Left ventricle myocardium superior (tissue), 1 donor: Measurements from ENCODE around the gene VPS4A. TPM values are rescaled to one million over a fixed set of nuclear protein-coding genes. Genes with fewer than 3 reads are reported as not detected.

Experiments
- ATAC-seq: fragments of 200-7000 bp; cut with Tn5 transposase; one replicate; pipeline ENCODE4 v1.9.1; 2020; ENCODE audit warnings: mild to moderate bottlenecking, moderate library complexity
- DNase-seq: peaks from one replicate; pipeline ENCODE4 v3.0.0-alpha.2; 2020
- intact Hi-C: fragments of 100-400 bp; cut with micrococcal nuclease; formaldehyde crosslinking; loops from one replicate; pipeline ENCODE4 v1.11.0; 2022
- total RNA-seq: library from RNA; stranded (reverse); fragmentation: NEBNext Ultra II Directional; extraction: Animal tissue kit (Norgen Biotek cat#: 25700); gene quantifications from one replicate; pipeline ENCODE4 v1.2.1, GENCODE V29; 2021
- donor health status: DM: no; HTN: yes; CAD: no; lungs with severe emphysema.

Gene VPS4A
- total RNA-seq, 1 donor from 2014 or later = 30.3 TPM

DNA sequence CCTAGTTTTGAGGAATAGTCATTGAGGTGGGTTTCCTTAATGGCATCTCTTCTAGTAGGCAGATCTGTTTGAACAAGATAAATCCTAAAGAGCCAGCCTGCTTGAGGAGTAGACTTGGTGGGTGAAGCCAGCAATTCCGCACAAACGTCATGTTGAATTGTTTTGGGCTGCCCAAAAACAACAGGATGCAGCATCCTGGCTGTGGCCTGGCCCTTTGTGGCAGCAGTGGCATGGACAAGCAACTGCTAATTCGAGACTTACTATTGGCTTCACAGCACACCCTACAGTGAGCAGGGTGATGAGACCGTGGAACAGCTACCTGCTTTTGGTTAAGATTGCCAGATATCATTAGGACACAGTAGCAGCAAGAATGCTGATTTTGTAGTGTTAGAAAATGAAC lies 9.3 kb upstream of the VPS4A start:
- intact Hi-C loops = no loop called here
- ATAC-seq = no peak
- DNase-seq = no peak

DNA sequence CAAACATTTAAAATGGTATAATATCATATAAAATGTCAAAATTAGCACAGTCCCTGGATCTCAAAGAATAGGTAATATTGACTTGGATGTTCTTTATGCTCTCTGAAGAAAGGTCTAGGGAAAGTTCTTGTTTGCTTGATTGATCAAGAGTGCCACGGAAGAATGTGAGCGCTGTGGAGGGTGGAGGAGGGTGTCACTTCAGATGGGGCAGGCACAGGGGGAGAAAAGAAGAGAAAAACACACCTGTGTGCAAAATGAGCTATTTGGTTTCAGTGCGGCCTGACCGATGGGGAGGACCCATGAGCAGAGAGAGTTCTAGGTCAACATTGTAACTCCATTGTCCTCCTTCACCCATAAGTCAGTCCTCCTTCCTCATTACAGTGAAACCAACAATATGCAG lies 8.8 kb upstream of the VPS4A start:
- DNase-seq (no peak), ATAC-seq (no peak)
- intact Hi-C loops = no loop called here

DNA sequence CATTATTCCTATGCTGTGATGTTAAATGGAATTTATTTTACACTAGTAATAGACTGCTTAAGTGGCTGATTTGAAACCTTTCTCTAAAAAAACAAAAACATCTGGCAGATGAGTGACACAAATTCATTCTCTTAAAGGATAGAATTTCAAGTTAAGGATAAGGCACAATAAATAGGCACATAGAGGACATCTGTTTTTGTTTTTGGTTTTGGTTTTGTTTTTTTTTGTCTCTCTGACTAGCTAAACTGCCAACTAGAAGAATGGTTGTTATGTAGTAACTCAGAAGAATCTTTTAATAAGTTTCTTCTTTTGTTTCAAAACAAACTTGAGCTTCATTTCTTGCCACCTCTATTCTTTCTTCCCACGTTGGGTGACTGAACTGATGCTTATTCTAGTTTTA lies 5.1 kb upstream of the VPS4A start:
- no peak for DNase-seq
- intact Hi-C loops = no loop called here
- ATAC-seq = no peak

DNA sequence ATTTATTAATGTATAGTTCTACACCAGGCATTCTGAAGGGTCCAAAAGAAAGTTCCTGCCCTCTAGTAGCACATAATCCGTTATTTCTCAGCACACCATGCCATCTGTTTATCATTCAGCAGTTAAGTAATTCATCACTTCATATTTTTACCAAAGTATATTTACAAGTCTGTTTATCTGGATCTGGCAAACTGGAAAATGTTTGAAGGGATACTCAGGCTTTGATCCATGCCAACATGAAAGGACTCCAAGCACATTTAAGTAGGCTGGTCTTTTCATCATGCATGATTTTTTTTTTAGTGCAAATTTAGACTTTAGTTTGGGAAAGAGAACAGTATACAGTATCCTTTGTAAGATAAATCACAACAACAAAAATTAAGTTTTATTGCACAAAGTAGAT lies 4.1 kb upstream of the VPS4A start:
- DNase-seq (no peak), ATAC-seq (no peak)
- intact Hi-C loops = no loop called here

GRCh38 chr16:69307856-69308255 lies 3.3 kb upstream of the VPS4A start:
- ATAC-seq (no peak), DNase-seq (no peak)
- intact Hi-C loops = no loop called here

GRCh38 chr16:69309316-69309715 lies 1.8 kb upstream of the VPS4A start:
- ATAC-seq (no peak), DNase-seq (no peak)
- intact Hi-C loops = no loop called here

GRCh38 chr16:69311533-69312387 lies 610 bp downstream of the VPS4A start:
- DNase-seq = no peak

DNA sequence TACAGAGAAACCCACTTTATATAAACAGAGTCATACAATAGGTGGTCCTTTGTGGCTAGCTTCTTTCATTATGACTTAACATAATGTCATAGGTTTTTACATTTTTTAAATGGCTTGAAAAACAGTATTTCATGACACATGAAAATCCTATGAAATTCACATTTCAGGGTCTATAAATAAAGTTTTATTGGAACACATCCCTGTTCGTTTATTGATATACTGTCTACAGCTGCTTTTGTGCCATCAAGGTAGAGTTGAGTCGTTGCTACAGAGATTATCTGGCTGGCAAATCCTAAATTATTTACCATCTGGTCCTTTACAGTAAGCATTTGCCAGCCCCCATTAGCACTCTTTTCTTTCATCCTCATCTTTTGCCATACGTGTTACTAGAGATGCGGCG lies 2.3 kb downstream of the VPS4A start:
- ATAC-seq (no peak), DNase-seq (no peak)
- intact Hi-C loops = no loop called here

More at GRCh38 chr16:69311533-69312387, 610 bp downstream of the VPS4A start:
- intact Hi-C loops = no loop called here
- ATAC-seq = peak; percentile 46

DNA sequence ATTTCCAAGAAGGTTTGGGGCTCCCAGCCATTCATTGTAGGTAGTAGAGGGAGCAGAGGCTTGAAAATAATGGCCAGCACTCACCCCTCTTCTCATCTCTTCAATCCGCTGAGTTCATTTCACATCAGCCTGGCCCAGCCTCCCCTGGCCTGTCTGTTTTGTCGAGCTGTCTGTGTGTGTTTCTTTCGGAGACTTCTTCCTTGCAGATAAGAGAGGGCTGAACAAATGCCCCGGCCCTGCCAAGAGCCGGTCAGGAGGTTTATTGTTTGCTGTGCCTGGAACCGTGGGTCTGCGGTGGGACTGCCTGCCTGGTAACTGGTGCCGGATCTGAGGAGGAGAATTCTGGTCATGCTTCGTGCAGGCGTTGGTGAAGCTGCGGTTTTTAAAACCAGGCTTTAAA lies 3.4 kb downstream of the VPS4A start:
- ATAC-seq (no peak), DNase-seq (no peak)
- intact Hi-C loops = no loop called here

DNA sequence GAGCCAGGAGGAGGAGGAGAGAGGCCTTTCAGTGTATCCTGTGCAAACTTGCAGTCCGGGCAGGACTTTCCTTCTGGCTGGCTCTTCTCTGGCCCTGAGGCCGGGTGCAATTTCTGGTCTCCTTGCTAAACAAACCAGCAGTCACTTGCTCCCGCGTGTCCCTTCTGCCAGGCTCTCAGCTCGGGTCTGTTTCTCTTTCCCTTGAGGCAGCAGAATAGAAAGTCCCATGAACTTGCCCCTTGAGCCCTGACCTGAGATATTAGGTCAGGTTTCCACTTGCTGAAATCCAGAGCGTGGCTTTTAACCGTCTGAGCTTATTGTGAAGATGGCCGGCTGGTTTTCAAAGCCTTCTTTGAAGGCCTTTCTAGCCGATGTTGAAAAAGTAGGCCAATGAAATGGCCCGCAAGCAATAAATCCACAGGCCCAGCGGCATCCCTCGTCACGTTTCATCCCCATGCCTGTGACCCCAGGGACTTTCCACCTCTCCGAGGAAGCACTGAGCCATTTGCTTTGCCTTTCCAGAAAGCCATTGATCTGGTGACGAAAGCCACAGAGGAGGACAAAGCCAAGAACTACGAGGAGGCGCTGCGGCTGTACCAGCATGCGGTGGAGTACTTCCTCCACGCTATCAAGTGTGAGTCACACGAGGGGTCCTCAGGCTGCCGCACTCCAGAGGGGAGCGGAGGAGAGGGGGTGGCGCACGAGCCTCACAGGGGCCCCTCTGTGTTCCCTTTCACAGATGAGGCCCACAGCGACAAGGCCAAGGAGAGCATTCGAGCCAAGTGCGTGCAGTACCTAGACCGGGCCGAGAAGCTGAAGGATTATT lies 4.5 kb downstream of the VPS4A start:
- ATAC-seq (no peak), DNase-seq (no peak)
- intact Hi-C loops = no loop called here

- intact Hi-C loops = no loop called here
- DNase-seq (no peak), ATAC-seq (no peak)
Observed at GRCh38 chr16:69316595-69317034, 5.5 kb downstream of the VPS4A start.

DNA sequence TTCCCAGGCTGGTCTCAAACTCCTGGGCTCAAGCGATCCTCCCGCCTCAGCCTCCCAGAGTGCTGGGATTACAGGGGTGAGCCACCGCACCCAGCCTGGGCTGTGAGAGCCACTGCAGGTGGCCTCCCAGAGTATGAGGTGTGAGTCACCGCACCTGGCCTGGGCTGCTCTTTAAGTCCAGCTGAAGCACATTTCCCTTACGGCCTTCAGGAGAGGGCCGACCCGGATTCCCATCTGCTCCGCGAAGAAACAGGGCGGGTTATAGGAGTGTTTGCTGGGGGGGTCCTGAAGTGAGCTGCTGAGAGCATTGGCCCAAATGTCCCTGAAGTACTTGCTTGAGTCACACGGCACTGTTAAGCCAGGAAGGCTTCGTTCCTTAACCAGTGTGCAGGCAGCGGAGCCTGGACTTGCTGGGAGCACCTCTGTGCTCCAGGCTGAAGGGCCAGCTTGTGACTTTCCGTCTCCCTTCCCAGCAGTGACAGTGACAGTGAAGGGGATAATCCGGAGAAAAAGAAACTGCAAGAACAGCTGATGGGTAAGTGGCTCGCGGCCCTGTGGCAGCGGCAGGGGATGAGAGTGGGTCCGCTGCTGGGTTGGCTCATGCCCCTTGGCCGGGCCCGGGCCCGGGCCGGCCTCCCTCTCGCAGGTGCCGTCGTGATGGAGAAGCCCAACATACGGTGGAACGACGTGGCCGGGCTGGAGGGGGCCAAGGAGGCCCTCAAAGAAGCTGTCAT lies 7.2 kb downstream of the VPS4A start:
- ATAC-seq = no peak
- no peak for DNase-seq
- intact Hi-C loops = no loop called here

- ATAC-seq = no peak
Observed at GRCh38 chr16:69318911-69319289, 7.8 kb downstream of the VPS4A start.

DNA sequence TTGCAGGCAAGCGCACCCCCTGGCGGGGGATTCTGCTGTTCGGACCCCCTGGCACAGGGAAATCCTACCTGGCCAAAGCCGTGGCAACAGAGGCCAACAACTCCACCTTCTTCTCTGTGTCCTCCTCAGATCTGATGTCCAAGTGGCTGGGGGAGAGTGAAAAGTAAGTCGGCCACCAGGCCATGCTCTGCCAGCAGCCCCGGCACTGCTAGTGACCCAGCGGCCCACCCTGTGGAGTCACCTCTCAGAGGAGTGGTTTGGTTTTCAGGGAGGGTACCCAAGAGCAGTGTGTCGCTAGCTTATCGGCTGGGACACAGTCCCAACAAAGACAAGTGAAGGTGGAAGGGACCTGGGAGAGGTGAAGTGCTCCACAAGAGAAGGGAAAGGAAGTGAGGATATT lies 8.2 kb downstream of the VPS4A start:
- ATAC-seq (no peak), DNase-seq (no peak)
- intact Hi-C loops = no loop called here

More at GRCh38 chr16:69318911-69319289, 7.8 kb downstream of the VPS4A start:
- intact Hi-C loops = no loop called here
- DNase-seq = no peak

DNA sequence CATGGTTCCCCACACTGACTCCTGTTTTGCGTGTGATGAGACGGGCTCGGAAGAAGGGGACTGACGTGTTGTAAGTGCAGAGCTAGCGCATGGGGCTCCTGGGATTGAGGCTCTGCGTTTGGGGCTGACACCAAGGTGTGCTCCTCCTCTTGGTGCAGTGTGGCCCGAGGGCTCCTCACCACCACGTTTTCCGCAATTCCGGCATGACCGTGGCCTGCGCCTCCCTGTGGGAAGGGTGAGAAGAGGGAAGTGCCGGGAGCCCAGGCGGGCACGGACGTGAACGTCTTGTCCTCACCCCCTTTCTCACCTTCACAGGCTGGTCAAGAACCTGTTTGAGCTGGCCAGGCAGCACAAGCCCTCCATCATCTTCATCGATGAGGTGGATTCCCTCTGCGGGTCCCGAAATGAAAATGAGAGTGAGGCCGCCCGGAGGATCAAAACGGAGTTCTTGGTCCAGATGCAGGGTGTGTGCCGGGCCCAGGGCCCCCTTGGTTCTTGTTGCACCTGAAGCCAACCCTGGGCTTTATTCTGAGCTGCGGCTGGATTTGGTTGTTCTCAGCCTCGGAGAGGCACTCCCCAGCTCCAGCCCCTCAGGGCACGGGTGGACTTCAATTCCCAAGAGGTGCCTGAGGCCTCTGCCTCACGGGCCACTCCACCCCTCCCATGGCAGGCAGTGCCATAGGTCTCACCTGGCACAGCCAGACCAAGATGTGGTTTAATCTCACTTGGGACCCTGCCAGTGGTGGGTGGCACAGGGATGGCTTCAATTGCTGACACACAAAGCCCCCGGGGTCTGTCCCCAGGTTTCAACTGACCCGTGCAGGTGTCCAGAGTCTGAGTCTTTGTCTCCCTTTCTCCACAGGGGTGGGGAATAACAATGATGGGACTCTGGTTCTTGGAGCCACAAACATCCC lies 8.9 kb downstream of the VPS4A start:
- ATAC-seq (no peak), DNase-seq (no peak)
- intact Hi-C loops = no loop called here

GRCh38 chr16:69320740-69321073 lies 9.6 kb downstream of the VPS4A start:
- DNase-seq (no peak), ATAC-seq (no peak)
- intact Hi-C loops = no loop called here

DNA sequence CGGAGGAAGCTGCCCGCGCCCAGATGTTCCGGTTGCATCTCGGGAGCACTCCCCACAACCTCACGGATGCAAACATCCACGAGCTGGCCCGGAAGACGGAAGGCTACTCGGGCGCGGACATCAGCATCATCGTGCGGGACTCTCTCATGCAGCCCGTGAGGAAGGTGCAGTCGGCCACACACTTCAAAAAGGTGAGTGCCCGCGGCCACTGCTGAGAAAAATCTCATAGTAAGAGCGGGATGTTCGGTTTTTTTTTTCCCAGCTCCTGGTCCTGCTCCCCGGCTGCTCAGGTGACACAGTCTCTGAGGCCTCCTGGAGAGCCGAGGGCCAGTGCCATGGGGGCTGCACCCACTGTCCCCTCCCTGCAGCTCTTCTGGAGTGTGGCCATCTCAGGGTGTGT lies 9.9 kb downstream of the VPS4A start:
- ATAC-seq = no peak
- DNase-seq = no peak
- intact Hi-C loops = no loop called here

DNA sequence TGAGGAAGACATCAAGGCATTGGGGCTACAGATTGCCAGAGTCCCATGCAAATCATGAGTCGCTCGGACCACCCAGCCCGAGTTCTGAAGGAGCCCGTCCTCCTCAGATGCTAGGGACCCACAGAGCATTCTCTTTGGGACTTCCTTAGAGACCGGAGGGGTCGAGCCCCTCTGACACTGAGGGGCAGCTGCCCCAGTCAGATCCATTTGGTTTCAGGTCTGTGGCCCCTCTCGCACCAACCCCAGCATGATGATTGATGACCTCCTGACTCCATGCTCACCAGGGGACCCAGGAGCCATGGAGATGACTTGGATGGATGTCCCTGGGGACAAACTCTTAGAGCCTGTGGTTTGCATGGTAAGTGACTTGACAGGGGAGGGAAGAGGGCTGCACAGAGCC lies 11.2 kb downstream of the VPS4A start:
- ATAC-seq = no peak
- intact Hi-C loops = no loop called here
- no peak for DNase-seq

GRCh38 chr16:69323415-69323814 lies 12.3 kb downstream of the VPS4A start:
- no peak for ATAC-seq
- DNase-seq = no peak
- intact Hi-C loops = no loop called here
